Activated naive CD8-positive, alpha-beta T cell treated with anti-CD3 and anti-CD28 coated beads for 36 hours (primary cell): Measurements from ENCODE around the gene RNF11. TPM values are rescaled to one million over a fixed set of nuclear protein-coding genes. Genes with fewer than 3 reads are reported as not detected.

Source experiments
- DNase-seq: peaks from one replicate; pipeline ENCODE4 v3.0.0; 2021
- H3K27ac Mint-ChIP-seq: one replicate; pipeline ENCODE4 v1.8.0; 2022; ENCODE audit warnings: mild to moderate bottlenecking, moderate library complexity, mixed read lengths
- H3K27me3 Mint-ChIP-seq: one replicate; pipeline ENCODE4 v1.8.0; 2022; ENCODE audit warnings: mild to moderate bottlenecking, mixed read lengths
- H3K36me3 Mint-ChIP-seq: one replicate; pipeline ENCODE4 v1.8.0; 2021; ENCODE audit warnings: mild to moderate bottlenecking, mixed read lengths
- H3K4me1 Mint-ChIP-seq: one replicate; pipeline ENCODE4 v1.8.0; 2021; ENCODE audit warnings: mixed read lengths
- H3K4me3 Mint-ChIP-seq: one replicate; pipeline ENCODE4 v1.8.0; 2022; ENCODE audit warnings: mild to moderate bottlenecking, moderate library complexity, mixed read lengths
- H3K9me3 Mint-ChIP-seq: one replicate; pipeline ENCODE4 v1.8.0; 2022; ENCODE audit warnings: mixed read lengths
- total RNA-seq, 2 experiments: library from RNA; stranded (reverse); gene quantifications; one replicate each; pipeline ENCODE4 v1.2.3, GENCODE V29; 2021

RNF11 gene
- total RNA-seq, 2 experiments from 2014 or later = 28.5 to 33.0 TPM

- Mint-ChIP-seq H3K36me3 (no peaks in the 10 kb centered on the region), H3K27ac (no peak overlapping the region), H3K4me1 (peaks cover 5% of the 10 kb centered on the region)
Observed at GRCh38 chr1:51316846-51317120, 80.7 kb downstream of the RNF11 start.

GRCh38 chr1:51317798-51318197 is 81.7 kb downstream of the RNF11 start:
- H3K27me3 Mint-ChIP-seq = no peaks in the 10 kb centered on the region
- no peak overlapping the region for H3K27ac Mint-ChIP-seq
- H3K4me1 Mint-ChIP-seq = peaks cover 5% of the 10 kb centered on the region
- no peak overlapping the region for H3K4me3 Mint-ChIP-seq
- DNase-seq = no peak
- no peaks in the 10 kb centered on the region for H3K9me3 Mint-ChIP-seq
- no peaks in the 10 kb centered on the region for H3K36me3 Mint-ChIP-seq

More at GRCh38 chr1:51316846-51317120, 80.7 kb downstream of the RNF11 start:
- no peaks in the 10 kb centered on the region for H3K27me3 Mint-ChIP-seq
- H3K4me3 Mint-ChIP-seq = no peak overlapping the region
- H3K9me3 Mint-ChIP-seq = no peaks in the 10 kb centered on the region
- no peak for DNase-seq

- Mint-ChIP-seq H3K36me3 (no peaks in the 10 kb centered on the region), H3K27me3 (no peaks in the 10 kb centered on the region), H3K4me3 (no peak overlapping the region), H3K4me1 (no peaks in the 10 kb centered on the region), H3K27ac (no peak overlapping the region), H3K9me3 (no peaks in the 10 kb centered on the region)
- DNase-seq = no peak
Observed at GRCh38 chr1:51320967-51321923, 85.2 kb downstream of the RNF11 start.

GRCh38 chr1:51321924-51322280 is 85.8 kb downstream of the RNF11 start:
- H3K4me3 Mint-ChIP-seq = no peak overlapping the region
- no peak overlapping the region for H3K27ac Mint-ChIP-seq
- H3K9me3 Mint-ChIP-seq = no peaks in the 10 kb centered on the region
- H3K36me3 Mint-ChIP-seq = no peaks in the 10 kb centered on the region
- no peaks in the 10 kb centered on the region for H3K4me1 Mint-ChIP-seq
- H3K27me3 Mint-ChIP-seq = no peaks in the 10 kb centered on the region
- DNase-seq = no peak

GRCh38 chr1:51322417-51323101 is 86.5 kb downstream of the RNF11 start:
- Mint-ChIP-seq H3K4me1 (no peaks in the 10 kb centered on the region), H3K9me3 (no peaks in the 10 kb centered on the region), H3K27me3 (no peaks in the 10 kb centered on the region), H3K36me3 (no peaks in the 10 kb centered on the region), H3K4me3 (no peak overlapping the region), H3K27ac (no peak overlapping the region)
- DNase-seq = no peak

Other genes starting within 250 kb of the RNF11 start
- gene C1orf185, start 134.0 kb upstream of the RNF11 start, total RNA-seq = not detected
- not detected for gene TTC39A, start 94.3 kb downstream of the RNF11 start, total RNA-seq